HepG2 (cell line): Measurements from ENCODE around the gene SLC25A20. TPM values are rescaled to one million over a fixed set of nuclear protein-coding genes. Genes with fewer than 3 reads are reported as not detected.

Source experiments
- E2F2 ChIP-seq: sonication (generic); formaldehyde crosslinking; IDR thresholded peaks from 2 replicates; pipeline ENCODE4 v1.4.0; 2020; ENCODE audit warnings: missing genetic modification reagents, borderline replicate concordance
- HIVEP1 ChIP-seq: sonication (generic); formaldehyde crosslinking; IDR thresholded peaks from 2 replicates; pipeline ENCODE4 v1.4.0; 2020; ENCODE audit warnings: mild to moderate bottlenecking, missing genetic modification reagents
- MEIS2 ChIP-seq: sonication (generic); formaldehyde crosslinking; IDR thresholded peaks from 2 replicates; pipeline ENCODE4 v1.9.0; 2021; ENCODE audit warnings: mild to moderate bottlenecking, missing genetic modification reagents
- MIER3 ChIP-seq: IDR thresholded peaks from 2 replicates; pipeline ENCODE4 v1.6.1; 2016; ENCODE audit warnings: missing compliant biosample characterization, borderline replicate concordance
- NFIC ChIP-seq: IDR thresholded peaks from 2 replicates; pipeline ENCODE4 v1.6.1; 2012; ENCODE audit warnings: mild to moderate bottlenecking, low read length, inconsistent platforms
- NR2F1 ChIP-seq, 2 experiments: fragments of 450-650 bp in 1 of 2; formaldehyde crosslinking in 1 of 2; IDR thresholded peaks; 2 replicates each; pipeline versions ENCODE4 v1.5.0 to v1.6.1; 2016 to 2020; ENCODE audit warnings: mild to moderate bottlenecking in 1 of 2, missing compliant biosample characterization in 1 of 2, missing genetic modification reagents in 1 of 2, moderate library complexity in 1 of 2
- RFX5 ChIP-seq: IDR thresholded peaks from 2 replicates; pipeline ENCODE4 v1.6.1; 2011; ENCODE audit warnings: low read depth, low read length, improper control_type of control experiment
- SALL2 ChIP-seq: sonication (generic); formaldehyde crosslinking; IDR thresholded peaks from 2 replicates; pipeline ENCODE4 v1.8.1; 2023; ENCODE audit warnings: mild to moderate bottlenecking, missing genetic modification reagents, inconsistent platforms
- SPEN ChIP-seq: sonication (generic); formaldehyde crosslinking; IDR thresholded peaks from 2 replicates; pipeline ENCODE4 v1.5.1; 2020; ENCODE audit warnings: low read depth, mild to moderate bottlenecking, missing genetic modification reagents
- STAT6 ChIP-seq: sonication (generic); formaldehyde crosslinking; IDR thresholded peaks from 2 replicates; pipeline ENCODE4 v1.4.0; 2020; ENCODE audit warnings: missing genetic modification reagents, mild to moderate bottlenecking, borderline replicate concordance
- USF2 ChIP-seq, 2 experiments: sonication (generic) in 1 of 2; formaldehyde crosslinking in 1 of 2; IDR thresholded peaks; 2 replicates each; pipeline versions ENCODE4 v1.5.1 to v1.6.1; 2011 to 2020; ENCODE audit warnings: borderline replicate concordance in 1 of 2, low read depth in 1 of 2, low read length in 1 of 2, mild to moderate bottlenecking in 1 of 2, missing genetic modification reagents in 1 of 2, moderate library complexity in 1 of 2
- WIZ ChIP-seq: sonication (generic); formaldehyde crosslinking; IDR thresholded peaks from 2 replicates; pipeline ENCODE4 v1.5.1; 2020; ENCODE audit warnings: mild to moderate bottlenecking, missing genetic modification reagents
- ZBTB38 ChIP-seq: sonication (generic); formaldehyde crosslinking; IDR thresholded peaks from 2 replicates; pipeline ENCODE4 v1.5.1; 2020; ENCODE audit warnings: mild to moderate bottlenecking, missing genetic modification reagents
- ZBTB42 ChIP-seq: sonication (generic); formaldehyde crosslinking; IDR thresholded peaks from 2 replicates; pipeline ENCODE4 v1.5.0; 2020; ENCODE audit warnings: mild to moderate bottlenecking, missing genetic modification reagents
- ZFX ChIP-seq: sonication (generic); formaldehyde crosslinking; IDR thresholded peaks from 2 replicates; pipeline ENCODE4 v1.4.0; 2020; ENCODE audit warnings: mild to moderate bottlenecking, low read depth, missing genetic modification reagents, moderate library complexity
- ZMAT3 ChIP-seq: sonication (generic); formaldehyde crosslinking; conservative IDR thresholded peaks from 2 replicates; pipeline ENCODE4 v1.7.0; 2021; ENCODE audit warnings: missing genetic modification reagents
- ZNF160 ChIP-seq: sonication (generic); formaldehyde crosslinking; IDR thresholded peaks from 2 replicates; pipeline ENCODE4 v1.8.0; 2022; ENCODE audit warnings: mild to moderate bottlenecking, inconsistent platforms, missing genetic modification reagents
- ZNF282 ChIP-seq: fragments of 450-650 bp; IDR thresholded peaks from 2 replicates; pipeline ENCODE4 v1.6.1; 2018; ENCODE audit not compliant: partially characterized antibody
- ZNF510 ChIP-seq: sonication (generic); formaldehyde crosslinking; IDR thresholded peaks from 2 replicates; pipeline ENCODE4 v1.4.0; 2020; ENCODE audit warnings: low read depth, mild to moderate bottlenecking, missing genetic modification reagents
- ZNF672 ChIP-seq: sonication (generic); formaldehyde crosslinking; IDR thresholded peaks from 2 replicates; pipeline ENCODE4 v1.8.1; 2022; ENCODE audit warnings: missing genetic modification reagents
- ZNF776 ChIP-seq: sonication (generic); formaldehyde crosslinking; IDR thresholded peaks from 2 replicates; pipeline ENCODE4 v1.4.0; 2020; ENCODE audit warnings: mild to moderate bottlenecking, missing genetic modification reagents
- polyA plus RNA-seq, 8 experiments: library from polyadenylated mRNA; depleted of rRNA in 3 of 8; stranded (reverse) in 7 of 8; unstranded in 1 of 8; fragments of >200 nt; fragmentation: Illumina TruSeq in 4 of 8; extraction: Trizol in 4 of 8; gene quantifications; 2 replicates each; pipeline versions ENCODE4 v1.2.1 to v1.2.3, GENCODE V29; 2011 to 2016; ENCODE audit warnings: low read depth in 4 of 8, missing spikeins in 1 of 8, mixed read lengths in 1 of 8; ENCODE audit not compliant: insufficient read depth in 1 of 8
- total RNA-seq, 5 experiments: library from RNA; depleted of rRNA; stranded (reverse); fragments of >200 nt; fragmentation: Illumina TruSeq; extraction: Trizol; gene quantifications; 2 replicates each; pipeline ENCODE4 v1.2.3, GENCODE V29; 2016; ENCODE audit warnings: low read depth in 1 of 5

The SLC25A20 gene
- total and polyA plus RNA-seq, 2 of the 13 experiments (the other 11 are each of a cell fraction or from before 2014, with no cell fraction given), result 21.1 to 26.6 TPM

- TF ChIP-seq RFX5 (no peak), NFIC (no peak), MEIS2 (CRISPR knock-in tag) (peak; percentile 73; the same call in 1 of the 2 replicates), E2F2 (CRISPR knock-in tag) (0 out of 2 replicates have a peak, but pooled peaks have one; percentile 29), USF2 (IDR thresholded peaks at IDR 0.05; ENCODE audit: low read depth, low read length) (no peak), USF2 (CRISPR knock-in tag; IDR thresholded peaks at IDR 0.05; ENCODE audit: borderline replicate concordance) (0 out of 2 replicates have a peak, but pooled peaks have one; percentile 23), WIZ (peak; percentile 50; the same call in 1 of the 2 replicates), SALL2 (CRISPR knock-in tag) (peak; percentile 46; the same call in 1 of the 2 replicates), STAT6 (0 out of 2 replicates have a peak, but pooled peaks have one; percentile 45), ZBTB42 (CRISPR knock-in tag) (no peak), ZNF160 (0 out of 2 replicates have a peak, but pooled peaks have one; percentile 6), ZMAT3 (CRISPR knock-in tag) (peak; percentile 92), ZNF510 (no peak), NR2F1 (CRISPR knock-in tag; IDR thresholded peaks at IDR 0.05) (peak in 1 of 2 experiments; percentile 65; a peak in 1 of 4 replicates), SPEN (peak; percentile 42), MIER3 (CRISPR knock-in tag) (no peak), ZBTB38 (CRISPR knock-in tag) (peak; percentile 71; the same call in 1 of the 2 replicates), ZFX (CRISPR knock-in tag) (peak; percentile 72), ZNF672 (no peak), ZNF282 (no peak), ZNF776 (CRISPR knock-in tag) (no peak; the same call in 1 of the 2 replicates), HIVEP1 (CRISPR knock-in tag) (peak; percentile 78; the same call in 1 of the 2 replicates)
Measured at GRCh38 chr3:48918388-48919214, 19.9 kb upstream of the SLC25A20 start, which contains the start of gene ARIH2 (continued).
